ENCODE measurements around the gene SLC24A4. TPM values are rescaled to one million over a fixed set of nuclear protein-coding genes. Genes with fewer than 3 reads are reported as not detected.

SLC24A4 gene, protein sequence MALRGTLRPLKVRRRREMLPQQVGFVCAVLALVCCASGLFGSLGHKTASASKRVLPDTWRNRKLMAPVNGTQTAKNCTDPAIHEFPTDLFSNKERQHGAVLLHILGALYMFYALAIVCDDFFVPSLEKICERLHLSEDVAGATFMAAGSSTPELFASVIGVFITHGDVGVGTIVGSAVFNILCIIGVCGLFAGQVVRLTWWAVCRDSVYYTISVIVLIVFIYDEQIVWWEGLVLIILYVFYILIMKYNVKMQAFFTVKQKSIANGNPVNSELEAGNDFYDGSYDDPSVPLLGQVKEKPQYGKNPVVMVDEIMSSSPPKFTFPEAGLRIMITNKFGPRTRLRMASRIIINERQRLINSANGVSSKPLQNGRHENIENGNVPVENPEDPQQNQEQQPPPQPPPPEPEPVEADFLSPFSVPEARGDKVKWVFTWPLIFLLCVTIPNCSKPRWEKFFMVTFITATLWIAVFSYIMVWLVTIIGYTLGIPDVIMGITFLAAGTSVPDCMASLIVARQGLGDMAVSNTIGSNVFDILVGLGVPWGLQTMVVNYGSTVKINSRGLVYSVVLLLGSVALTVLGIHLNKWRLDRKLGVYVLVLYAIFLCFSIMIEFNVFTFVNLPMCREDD
- 1 to 10 TPM in 5 of 6 donors, under 1 TPM in 1; 0.49 to 5.7 (median 2.0) TPM for total RNA-seq

DNA sequence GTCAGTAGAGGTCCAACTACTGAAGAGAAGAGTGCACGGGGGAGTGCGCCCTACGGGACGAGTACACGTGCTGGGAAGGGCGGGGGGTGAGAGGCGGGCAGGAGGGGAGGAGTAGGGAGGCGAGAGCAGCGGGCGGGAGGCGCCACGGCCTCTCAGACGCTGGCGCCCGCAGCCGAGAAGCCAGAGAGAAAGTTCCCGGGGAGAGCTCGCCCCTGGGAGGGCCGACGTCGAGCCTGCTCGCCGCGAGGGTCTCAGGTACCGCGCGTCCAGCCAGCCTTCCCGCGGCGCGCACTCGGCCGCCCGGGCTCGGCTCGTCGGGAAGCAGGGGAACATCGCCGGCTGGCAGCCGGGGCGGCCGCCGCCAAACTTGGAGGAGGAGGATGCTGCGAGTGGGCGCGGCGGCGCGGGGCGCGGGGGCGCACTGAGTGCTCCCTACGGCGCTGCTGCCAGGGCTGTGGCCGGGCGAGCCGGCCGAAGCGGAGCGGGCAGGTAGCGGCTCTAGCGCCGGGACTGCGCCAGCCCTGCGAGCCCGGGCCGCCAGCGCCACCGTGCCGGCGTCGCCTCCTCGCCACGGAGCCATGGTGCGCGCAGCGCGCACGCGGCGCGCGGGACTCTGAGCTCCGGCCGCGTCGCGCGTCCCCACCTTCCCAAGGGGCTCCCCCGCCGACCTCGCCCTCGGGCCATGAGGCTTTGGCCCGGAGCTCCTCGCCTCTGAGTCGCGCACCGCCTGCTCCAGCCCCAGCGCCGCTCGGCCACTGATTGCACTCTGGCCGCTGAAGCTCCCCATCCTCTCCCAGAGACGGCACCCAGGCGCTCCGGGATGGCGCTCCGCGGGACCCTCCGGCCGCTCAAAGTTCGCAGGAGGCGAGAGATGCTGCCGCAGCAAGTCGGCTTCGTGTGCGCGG lies at the start of gene SLC24A4:
Gene SLC24A4 (plus strand): TSS at position 155 of the 905 bp plus-strand sequence. CDS start 666 bp downstream, at position 821.
- Histone ChIP-seq H3K36me3 (no peaks in the 10 kb centered on the region), H3K4me3 (peak within 1 kb of the TSS; percentile 26 to 54 (median 45)), H3K27me3 (peaks cover 0 to 26% (median 17%) of the 10 kb centered on the region in 4 donors), H3K4me1 (peaks cover 17 to 21% (median 20%) of the 10 kb centered on the region in 4 donors), H3K27ac (no peak within 1 kb of the TSS), H3K9me3 (no peaks in the 10 kb centered on the region)
- DNase-seq (peak in 1 of 2 donors; percentile 88), ATAC-seq (ENCODE audit: low FRiP score in 2 of 2) (peak in 1 of 2 donors; percentile 36)
- WGBS, 2 donors, result 0 to 1% methylated on average over 21 to 70 of the region's 117 CpGs
- no peak for TF ChIP-seq POLR2AphosphoS5 (IDR thresholded peaks at IDR 0.05)
- TF ChIP-seq, protein P1, sequence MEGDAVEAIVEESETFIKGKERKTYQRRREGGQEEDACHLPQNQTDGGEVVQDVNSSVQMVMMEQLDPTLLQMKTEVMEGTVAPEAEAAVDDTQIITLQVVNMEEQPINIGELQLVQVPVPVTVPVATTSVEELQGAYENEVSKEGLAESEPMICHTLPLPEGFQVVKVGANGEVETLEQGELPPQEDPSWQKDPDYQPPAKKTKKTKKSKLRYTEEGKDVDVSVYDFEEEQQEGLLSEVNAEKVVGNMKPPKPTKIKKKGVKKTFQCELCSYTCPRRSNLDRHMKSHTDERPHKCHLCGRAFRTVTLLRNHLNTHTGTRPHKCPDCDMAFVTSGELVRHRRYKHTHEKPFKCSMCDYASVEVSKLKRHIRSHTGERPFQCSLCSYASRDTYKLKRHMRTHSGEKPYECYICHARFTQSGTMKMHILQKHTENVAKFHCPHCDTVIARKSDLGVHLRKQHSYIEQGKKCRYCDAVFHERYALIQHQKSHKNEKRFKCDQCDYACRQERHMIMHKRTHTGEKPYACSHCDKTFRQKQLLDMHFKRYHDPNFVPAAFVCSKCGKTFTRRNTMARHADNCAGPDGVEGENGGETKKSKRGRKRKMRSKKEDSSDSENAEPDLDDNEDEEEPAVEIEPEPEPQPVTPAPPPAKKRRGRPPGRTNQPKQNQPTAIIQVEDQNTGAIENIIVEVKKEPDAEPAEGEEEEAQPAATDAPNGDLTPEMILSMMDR (IDR thresholded peaks at IDR 0.05), result no peak
- no peak for TF ChIP-seq POLR2A (IDR thresholded peaks at IDR 0.05)
- TF ChIP-seq EP300 (IDR thresholded peaks at IDR 0.05), result no peak

DNA sequence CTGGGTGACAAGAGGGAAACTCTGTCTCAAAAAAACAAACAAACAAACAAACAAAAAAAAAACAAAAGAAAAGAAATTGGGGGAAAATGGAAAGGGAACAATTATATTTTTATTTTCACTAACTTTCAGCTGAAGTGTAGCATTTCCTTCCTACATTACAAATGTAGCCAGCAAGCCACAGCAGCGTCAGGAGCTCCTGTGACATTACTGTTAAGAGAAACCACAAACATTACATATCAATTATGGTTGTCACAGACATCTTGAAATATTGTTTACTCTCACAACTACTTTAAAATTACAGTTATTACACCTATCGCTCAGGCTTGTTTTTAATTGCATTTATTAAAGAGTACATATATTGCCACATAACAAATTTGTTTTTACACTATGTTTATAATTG lies 49.8 kb upstream of the SLC24A4 start:
- no peaks in the 10 kb centered on the region for H3K4me1 ChIP-seq
- WGBS, 2 donors, result 71 to 74% methylated on average over 2 of the region's 2 CpGs
- ATAC-seq (ENCODE audit: low FRiP score in 2 of 2) (no peak), DNase-seq (no peak)
- no peak overlapping the region for H3K27ac ChIP-seq
- no peaks in the 10 kb centered on the region for H3K27me3 ChIP-seq
- H3K36me3 ChIP-seq, result no peaks in the 10 kb centered on the region
- TF ChIP-seq POLR2A (IDR thresholded peaks at IDR 0.05), result no peak
- no peak for TF ChIP-seq POLR2AphosphoS5 (IDR thresholded peaks at IDR 0.05)
- TF ChIP-seq, protein P1 (IDR thresholded peaks at IDR 0.05), result no peak
- no peak for TF ChIP-seq EP300 (IDR thresholded peaks at IDR 0.05)
- no peaks in the 10 kb centered on the region for H3K9me3 ChIP-seq
- H3K4me3 ChIP-seq, result no peak overlapping the region

DNA sequence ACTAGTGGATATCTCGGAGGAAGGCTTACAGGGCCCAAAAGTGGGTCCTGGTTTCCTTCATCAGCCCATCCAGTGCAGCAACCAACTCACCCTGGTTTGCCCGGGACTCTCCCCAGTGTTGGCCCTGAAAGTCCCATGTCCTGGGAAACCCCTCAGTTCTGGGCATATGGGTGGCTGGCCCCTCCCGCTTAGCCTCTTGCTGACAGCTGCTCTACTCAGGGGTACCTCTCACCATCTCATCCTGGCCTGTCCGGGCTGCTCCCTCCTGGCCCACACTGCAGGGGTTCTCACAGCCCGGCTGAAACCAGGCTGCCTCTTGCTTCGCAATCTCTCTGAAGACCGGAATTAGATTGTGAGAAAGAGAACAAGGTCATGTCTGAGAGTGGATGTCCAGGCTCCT lies 48.9 kb upstream of the SLC24A4 start:
- H3K9me3 ChIP-seq, result no peaks in the 10 kb centered on the region
- DNase-seq (no peak), ATAC-seq (ENCODE audit: low FRiP score in 2 of 2) (no peak)
- no peaks in the 10 kb centered on the region for H3K4me1 ChIP-seq
- H3K36me3 ChIP-seq, result no peaks in the 10 kb centered on the region
- 80 to 95% methylated on average over 2 to 7 of the region's 7 CpGs for WGBS, 2 donors
- no peaks in the 10 kb centered on the region for H3K27me3 ChIP-seq
- TF ChIP-seq POLR2A (IDR thresholded peaks at IDR 0.05) (no peak), EP300 (IDR thresholded peaks at IDR 0.05) (no peak), POLR2AphosphoS5 (IDR thresholded peaks at IDR 0.05) (no peak)
- TF ChIP-seq, protein P1 (IDR thresholded peaks at IDR 0.05), result no peak
- no peak overlapping the region for H3K4me3 ChIP-seq
- H3K27ac ChIP-seq, result no peak overlapping the region

GRCh38 chr14:92276074-92276473 lies 46.9 kb upstream of the SLC24A4 start:
- Histone ChIP-seq H3K36me3 (no peaks in the 10 kb centered on the region), H3K27me3 (no peaks in the 10 kb centered on the region), H3K27ac (no peak overlapping the region), H3K9me3 (no peaks in the 10 kb centered on the region), H3K4me3 (no peak overlapping the region), H3K4me1 (no peaks in the 10 kb centered on the region)
- TF ChIP-seq, protein P1 (IDR thresholded peaks at IDR 0.05), result no peak
- TF ChIP-seq EP300 (IDR thresholded peaks at IDR 0.05), result no peak
- TF ChIP-seq POLR2A (IDR thresholded peaks at IDR 0.05), result no peak
- TF ChIP-seq POLR2AphosphoS5 (IDR thresholded peaks at IDR 0.05), result no peak
- no peak for ATAC-seq (ENCODE audit: low FRiP score in 2 of 2)
- no peak for DNase-seq
- 76 to 81% methylated on average over 7 of the region's 7 CpGs for WGBS, 2 donors

Data from upper lobe of left lung (tissue), 6 donors.